Mesodermal cell (in vitro differentiated cells): Measurements from ENCODE around the gene FAAH.

Experiments
- H3K27ac ChIP-seq: 2 replicates; pipeline ENCODE4 v1.7.0; 2013; ENCODE audit warnings: mild to moderate bottlenecking, low read depth, low read length, moderate library complexity; ENCODE audit not compliant: severe bottlenecking
- H3K36me3 ChIP-seq: 2 replicates; pipeline ENCODE4 v1.7.1; 2013; ENCODE audit warnings: mild to moderate bottlenecking, low read length, moderate library complexity; ENCODE audit not compliant: control insufficient read depth, insufficient read depth
- H3K4me1 ChIP-seq: one replicate; pipeline ENCODE4 v1.7.1; 2013; ENCODE audit warnings: mild to moderate bottlenecking, low read length; ENCODE audit not compliant: insufficient read depth, control insufficient read depth, poor library complexity, severe bottlenecking
- H3K4me3 ChIP-seq: 2 replicates; pipeline ENCODE4 v1.7.0; 2013; ENCODE audit warnings: low read length, control low read depth, mild to moderate bottlenecking; ENCODE audit not compliant: insufficient read depth, poor library complexity, severe bottlenecking; ENCODE audit errors: extremely low read depth
- H3K9me3 ChIP-seq: 2 replicates; pipeline ENCODE4 v1.7.1; 2013; ENCODE audit warnings: mild to moderate bottlenecking, low read length, moderate library complexity; ENCODE audit not compliant: control insufficient read depth
- WGBS, 2 experiments: methylation state at CpG; one replicate each; pipeline ENCODE4 v1.1.5; 2013; ENCODE audit warnings: missing lambda C conversion rate in 2 of 2; ENCODE audit not compliant: insufficient coverage in 2 of 2; 5-methylcytosine and 5-hydroxymethylcytosine counted together

FAAH gene

DNA sequence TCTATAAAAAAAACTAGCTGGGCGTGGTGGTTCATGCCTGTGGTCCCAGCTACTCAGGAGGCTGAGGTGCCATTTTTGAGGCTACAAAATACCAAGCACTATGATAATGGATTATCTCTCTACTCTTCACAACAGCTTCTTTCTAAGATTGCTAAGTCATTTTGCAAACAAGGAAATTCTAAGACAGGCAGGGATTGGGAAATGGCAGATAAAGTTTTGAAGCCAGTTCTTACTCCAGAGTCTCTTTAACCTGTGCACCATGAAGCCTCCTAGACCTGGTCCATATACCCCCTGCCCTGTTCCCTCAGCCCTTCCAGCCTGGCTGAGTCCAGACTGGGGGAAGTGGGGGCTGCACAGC is 56.0 kb downstream of the FAAH start:
- H3K27ac ChIP-seq: no peak overlapping the region
- H3K9me3 ChIP-seq: no peaks in the 10 kb centered on the region
- no peak overlapping the region for H3K4me3 ChIP-seq
- no peaks in the 10 kb centered on the region for H3K36me3 ChIP-seq
- peaks cover 2% of the 10 kb centered on the region for H3K4me1 ChIP-seq
- 90 to 100% methylated on average over 1 of the region's 1 CpG for WGBS, 2 experiments

GRCh38 chr1:46451948-46452930 is 58.1 kb downstream of the FAAH start:
- 81 to 82% methylated on average over 3 of the region's 5 CpGs for WGBS, 2 experiments
- Histone ChIP-seq H3K9me3 (no peaks in the 10 kb centered on the region), H3K27ac (no peak overlapping the region), H3K4me1 (peaks cover 2% of the 10 kb centered on the region), H3K36me3 (no peaks in the 10 kb centered on the region), H3K4me3 (no peak overlapping the region)

DNA sequence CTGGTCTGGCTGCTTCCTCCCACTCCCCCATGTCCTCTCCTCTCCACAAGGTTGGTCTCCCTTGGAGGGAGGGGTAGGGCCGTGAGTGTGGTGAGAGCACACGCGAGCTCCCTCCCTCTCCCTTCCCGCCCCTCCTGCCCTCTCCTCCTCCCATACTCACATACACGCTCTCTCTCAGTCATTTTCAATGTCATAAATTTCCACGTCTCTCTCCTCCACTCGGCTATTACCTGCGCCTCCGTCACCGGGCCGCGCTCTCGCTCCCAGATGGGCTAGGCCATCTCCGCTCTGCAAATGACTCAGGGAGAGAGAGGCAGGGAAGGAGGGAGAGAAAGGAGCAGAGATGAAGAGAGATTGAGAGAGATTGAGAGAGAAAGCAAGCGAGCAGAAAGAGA is 58.8 kb downstream of the FAAH start:
- Histone ChIP-seq H3K27ac (no peak overlapping the region), H3K4me3 (no peak overlapping the region), H3K9me3 (no peaks in the 10 kb centered on the region), H3K36me3 (no peaks in the 10 kb centered on the region), H3K4me1 (peaks cover under 1% of the 10 kb centered on the region)
- WGBS, 2 experiments: 41 to 59% methylated on average over 9 of the region's 15 CpGs

DNA sequence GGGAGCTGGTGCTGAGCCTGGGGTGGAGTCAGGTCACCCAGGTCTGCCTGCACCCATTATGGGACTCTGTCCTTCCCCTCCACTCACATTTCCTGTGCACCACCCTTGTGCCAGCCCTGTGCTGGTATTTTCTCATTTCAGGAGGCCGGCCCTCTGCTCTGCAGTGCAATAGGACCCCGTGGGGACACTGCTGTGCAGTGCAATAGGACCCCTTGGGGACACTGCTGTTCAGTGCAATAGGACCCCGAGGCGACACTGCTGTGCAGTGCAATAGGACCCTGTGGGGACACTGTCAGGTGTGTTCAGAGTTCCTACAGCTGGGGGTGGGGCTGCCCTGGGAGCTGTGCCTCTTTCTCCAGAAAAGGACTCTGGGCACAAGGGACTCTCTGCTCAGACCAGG is 59.3 kb downstream of the FAAH start:
- WGBS, 2 experiments: 48 to 72% methylated on average over 2 to 4 of the region's 4 CpGs
- Histone ChIP-seq H3K4me1 (no peaks in the 10 kb centered on the region), H3K4me3 (no peak overlapping the region), H3K36me3 (no peaks in the 10 kb centered on the region), H3K9me3 (no peaks in the 10 kb centered on the region), H3K27ac (no peak overlapping the region)

DNA sequence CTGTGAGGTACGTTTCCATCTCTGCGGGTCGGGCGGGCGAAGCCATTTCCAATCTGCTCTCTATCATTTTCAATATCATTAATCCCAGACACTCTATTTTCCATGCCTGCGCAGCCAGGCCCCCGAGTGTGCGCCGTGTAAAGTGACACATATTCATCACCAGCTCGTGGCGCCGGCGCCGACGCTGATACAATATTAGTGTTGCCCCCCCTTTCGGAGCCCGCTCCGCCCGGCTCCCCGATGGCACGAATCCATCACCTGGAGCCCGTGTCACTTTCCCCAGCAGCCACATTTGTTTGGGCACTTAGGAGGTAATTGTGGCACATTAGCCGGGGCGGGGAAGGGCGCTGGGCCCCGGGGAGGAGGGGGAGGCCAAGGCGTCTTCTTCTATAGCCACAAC is 61.8 kb downstream of the FAAH start:
- WGBS, 2 experiments: 91 to 96% methylated on average over 17 to 19 of the region's 27 CpGs
- Histone ChIP-seq H3K4me1 (no peaks in the 10 kb centered on the region), H3K9me3 (no peaks in the 10 kb centered on the region), H3K36me3 (no peaks in the 10 kb centered on the region), H3K4me3 (no peak overlapping the region), H3K27ac (no peak overlapping the region)

- H3K9me3 ChIP-seq: no peaks in the 10 kb centered on the region
- 84 to 96% methylated on average over 5 of the region's 5 CpGs for WGBS, 2 experiments
- H3K36me3 ChIP-seq: no peaks in the 10 kb centered on the region
- H3K4me1 ChIP-seq: no peaks in the 10 kb centered on the region
- no peak overlapping the region for H3K4me3 ChIP-seq
- H3K27ac ChIP-seq: no peak overlapping the region
Observed at GRCh38 chr1:46456411-46456963, 62.4 kb downstream of the FAAH start.

GRCh38 chr1:46457178-46457577 is 63.1 kb downstream of the FAAH start:
- Histone ChIP-seq H3K4me1 (peaks cover 3% of the 10 kb centered on the region), H3K27ac (no peak overlapping the region), H3K9me3 (no peaks in the 10 kb centered on the region), H3K4me3 (no peak overlapping the region), H3K36me3 (no peaks in the 10 kb centered on the region)
- 89 to 90% methylated on average over 2 to 6 of the region's 6 CpGs for WGBS, 2 experiments

GRCh38 chr1:46458190-46458589 is 64.1 kb downstream of the FAAH start:
- WGBS, 2 experiments: 68 to 87% methylated on average over 4 of the region's 4 CpGs
- H3K4me3 ChIP-seq: no peak overlapping the region
- no peaks in the 10 kb centered on the region for H3K9me3 ChIP-seq
- H3K4me1 ChIP-seq: peaks cover 4% of the 10 kb centered on the region
- no peaks in the 10 kb centered on the region for H3K36me3 ChIP-seq
- H3K27ac ChIP-seq: no peak overlapping the region

- Histone ChIP-seq H3K4me1 (peaks cover 4% of the 10 kb centered on the region), H3K4me3 (no peak overlapping the region), H3K36me3 (no peaks in the 10 kb centered on the region), H3K27ac (no peak overlapping the region), H3K9me3 (no peaks in the 10 kb centered on the region)
- 77 to 92% methylated on average over 6 to 7 of the region's 7 CpGs for WGBS, 2 experiments
Observed at GRCh38 chr1:46458846-46459245, 64.7 kb downstream of the FAAH start.

DNA sequence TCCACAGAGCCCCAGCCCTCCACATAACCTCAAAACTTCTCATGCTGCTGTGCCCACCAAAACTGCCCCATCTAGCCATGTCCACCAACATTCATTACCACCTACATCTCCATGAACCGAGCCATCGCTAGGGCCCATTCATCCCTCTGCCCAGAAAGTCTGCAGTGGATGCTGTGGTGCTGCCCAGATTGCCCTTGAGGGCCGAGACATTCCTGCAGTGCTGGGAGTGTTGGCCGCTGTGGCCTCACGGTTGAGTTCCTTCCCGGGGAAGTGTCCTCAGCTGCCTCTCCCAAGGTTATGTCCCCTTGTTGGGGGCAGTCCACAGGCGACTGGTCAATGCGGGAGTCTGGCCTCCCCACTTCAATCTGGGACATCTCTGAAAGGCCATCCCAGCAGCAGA is 65.2 kb downstream of the FAAH start:
- Histone ChIP-seq H3K36me3 (no peaks in the 10 kb centered on the region), H3K27ac (no peak overlapping the region), H3K9me3 (no peaks in the 10 kb centered on the region), H3K4me1 (peaks cover 4% of the 10 kb centered on the region), H3K4me3 (no peak overlapping the region)
- WGBS, 2 experiments: 93 to 94% methylated on average over 3 to 8 of the region's 8 CpGs
